Activated naive CD4-positive, alpha-beta T cell treated with anti-CD3 and anti-CD28 coated beads, Interleukin-2, amount 50 U/mL, for 72 hours (primary cell): ENCODE results near the gene PTPRA. TPM values are rescaled to one million over a fixed set of nuclear protein-coding genes. Genes with fewer than 3 reads are reported as not detected.
"Not testable (repeated sequence)": the region's sequence is repeated elsewhere in the genome, so short reads cannot be mapped to it uniquely, and the experiment has no call there.

Source experiments
- ATAC-seq, 2 donors: fragments of 150-1000 bp; cut with Tn5 transposase; 2 replicates each; pipeline ENCODE4 v1.10.0; 2021; ENCODE audit warnings: mild to moderate bottlenecking in 2 of 2, moderate library complexity in 2 of 2
- DNase-seq, 2 donors: peaks; one replicate each; pipeline ENCODE4 v3.0.0; 2021 to 2022; ENCODE audit warnings: low spot score in 2 of 2
- H3K27ac Mint-ChIP-seq, 2 donors: one replicate each; pipeline ENCODE4 v1.8.0; 2022; ENCODE audit warnings: mild to moderate bottlenecking in 2 of 2, mixed read lengths in 2 of 2
- H3K36me3 Mint-ChIP-seq, 2 donors: one replicate each; pipeline ENCODE4 v1.8.0; 2022; ENCODE audit warnings: mixed read lengths in 2 of 2
- H3K9me3 Mint-ChIP-seq, 2 donors: one replicate each; pipeline ENCODE4 v1.8.0; 2022; ENCODE audit warnings: mixed read lengths in 2 of 2
- total RNA-seq, 2 donors: library from RNA; stranded (reverse); gene quantifications; one replicate each; pipeline ENCODE4 v1.2.3, GENCODE V29; 2022

PTPRA gene
- total RNA-seq, 2 donors from 2014 or later: 37.8 to 55.8 TPM

- no peak for ATAC-seq
- H3K27ac Mint-ChIP-seq: peak overlapping the region; percentile 44 to 89
Measured at GRCh38 chr20:3047486-3048419, 174.5 kb downstream of the PTPRA start.

GRCh38 chr20:3051385-3052019 lies 178.2 kb downstream of the PTPRA start:
- ATAC-seq: peak in 1 of 2 donors; percentile 24

More at GRCh38 chr20:3047486-3048419, 174.5 kb downstream of the PTPRA start:
- Mint-ChIP-seq H3K36me3 (peaks cover 22 to 23% of the 10 kb centered on the region in 2 donors), H3K9me3 (no peaks in the 10 kb centered on the region)
- DNase-seq: no peak

GRCh38 chr20:3059489-3059888 lies 186.2 kb downstream of the PTPRA start:
- Mint-ChIP-seq H3K9me3 (no peaks in the 10 kb centered on the region), H3K36me3 (no peaks in the 10 kb centered on the region), H3K27ac (no peak overlapping the region)
- DNase-seq: no peak
- no peak for ATAC-seq

More at GRCh38 chr20:3051385-3052019, 178.2 kb downstream of the PTPRA start:
- Mint-ChIP-seq H3K27ac (peak overlapping the region in 1 of 2 donors; percentile 30), H3K9me3 (no peaks in the 10 kb centered on the region), H3K36me3 (peaks cover 18 to 21% of the 10 kb centered on the region in 2 donors)
- no peak for DNase-seq

GRCh38 chr20:3064119-3064518 lies 190.8 kb downstream of the PTPRA start:
- DNase-seq, H3K9me3 Mint-ChIP-seq, H3K36me3 Mint-ChIP-seq, H3K27ac Mint-ChIP-seq, ATAC-seq: not testable (repeated sequence)

- H3K9me3 Mint-ChIP-seq: no peaks in the 10 kb centered on the region
- DNase-seq (no peak), ATAC-seq (no peak)
- peaks cover 0 to 7% of the 10 kb centered on the region in 2 donors for H3K36me3 Mint-ChIP-seq
- H3K27ac Mint-ChIP-seq: peak overlapping the region in 1 of 2 donors; percentile 71
Measured at GRCh38 chr20:3067139-3068014, 194.1 kb downstream of the PTPRA start.

GRCh38 chr20:3068075-3068474 lies 194.8 kb downstream of the PTPRA start:
- Mint-ChIP-seq H3K27ac (no peak overlapping the region), H3K9me3 (no peaks in the 10 kb centered on the region), H3K36me3 (peaks cover 0 to 7% of the 10 kb centered on the region in 2 donors)
- DNase-seq (no peak), ATAC-seq (no peak)

- Mint-ChIP-seq H3K9me3 (no peaks in the 10 kb centered on the region), H3K36me3 (peaks cover 0 to 7% of the 10 kb centered on the region in 2 donors), H3K27ac (no peak overlapping the region)
- DNase-seq (no peak), ATAC-seq (peak in 1 of 2 donors; percentile 38)
Measured at GRCh38 chr20:3068986-3069900, 196.0 kb downstream of the PTPRA start.

GRCh38 chr20:3070725-3071124 lies 197.4 kb downstream of the PTPRA start:
- peaks cover 0 to 7% of the 10 kb centered on the region in 2 donors for H3K36me3 Mint-ChIP-seq
- DNase-seq: no peak
- no peak for ATAC-seq
- no peaks in the 10 kb centered on the region for H3K9me3 Mint-ChIP-seq
- no peak overlapping the region for H3K27ac Mint-ChIP-seq

GRCh38 chr20:3071266-3071609 lies 198.0 kb downstream of the PTPRA start:
- Mint-ChIP-seq H3K27ac (no peak overlapping the region), H3K9me3 (no peaks in the 10 kb centered on the region), H3K36me3 (peaks cover 0 to 7% of the 10 kb centered on the region in 2 donors)
- DNase-seq: no peak
- no peak for ATAC-seq

- Mint-ChIP-seq H3K36me3 (peaks cover 0 to 7% of the 10 kb centered on the region in 2 donors), H3K9me3 (no peaks in the 10 kb centered on the region), H3K27ac (no peak within 1 kb of the TSS)
- peak; percentile 68 to 81 for ATAC-seq
- DNase-seq: peak; percentile 46 to 63
Measured at GRCh38 chr20:3071610-3072529, 198.6 kb downstream of the PTPRA start, which contains the start of gene OXT. Gene OXT, plus strand, starts transcription at chr20:3071620. Its CDS starts 36 bp downstream, at chr20:3071656.

- DNase-seq (no peak), ATAC-seq (no peak)
- H3K36me3 Mint-ChIP-seq: peaks cover 0 to 10% of the 10 kb centered on the region in 2 donors
- H3K27ac Mint-ChIP-seq: no peak overlapping the region
- H3K9me3 Mint-ChIP-seq: no peaks in the 10 kb centered on the region
Measured at GRCh38 chr20:3072530-3073250, 199.4 kb downstream of the PTPRA start.

- not testable (repeated sequence) for H3K9me3 Mint-ChIP-seq, DNase-seq, ATAC-seq, H3K27ac Mint-ChIP-seq
- peaks cover 0 to 13% of the 10 kb centered on the region in 2 donors for H3K36me3 Mint-ChIP-seq
Measured at GRCh38 chr20:3073251-3073643, 200.0 kb downstream of the PTPRA start.

GRCh38 chr20:3074812-3075211 lies 201.5 kb downstream of the PTPRA start:
- Mint-ChIP-seq H3K36me3 (peaks cover 0 to 13% of the 10 kb centered on the region in 2 donors), H3K27ac (no peak overlapping the region), H3K9me3 (no peaks in the 10 kb centered on the region)
- no peak for DNase-seq
- no peak for ATAC-seq

GRCh38 chr20:3075315-3075714 lies 202.0 kb downstream of the PTPRA start:
- ATAC-seq, DNase-seq, H3K27ac Mint-ChIP-seq, H3K9me3 Mint-ChIP-seq: not testable (repeated sequence)
- peaks cover 0 to 13% of the 10 kb centered on the region in 2 donors for H3K36me3 Mint-ChIP-seq
